Panc1 (cell line): Measurements from ENCODE around the gene TSC22D1. TPM values are rescaled to one million over a fixed set of nuclear protein-coding genes. Genes with fewer than 3 reads are reported as not detected.

Experiments
- ATAC-seq: fragments of 200-7000 bp; cut with Tn5 transposase; 2 replicates; pipeline ENCODE4 v1.9.1; 2020; ENCODE audit warnings: mild to moderate bottlenecking, moderate library complexity
- BruUV-seq: library from RNA; stranded (reverse); fragments of 400-500 nt; replicated peaks from 2 replicates; lab custom pipeline; 2021; lab: Mats Ljungman, UMichigan
- CTCF ChIA-PET: fragments of 300-600 bp; sonication (Branson Sonifier 250); formaldehyde crosslinking; loops from one replicate; lab custom pipeline; 2022; ENCODE audit warnings: antibody characterized with exemption; lab: Charles Lee
- POLR2A ChIA-PET: fragments of 300-600 bp; sonication (Branson Sonifier 250); formaldehyde crosslinking; loops from one replicate; lab custom pipeline; 2022; ENCODE audit warnings: antibody characterized with exemption; lab: Charles Lee
- DNase-seq: peaks from one replicate; pipeline ENCODE4 v3.0.0-alpha.2; 2010; ENCODE audit warnings: low read depth, low spot score
- H3K27ac ChIP-seq: 2 replicates; pipeline ENCODE4 v1.5.1; 2011; ENCODE audit warnings: mild to moderate bottlenecking, low read length, inconsistent platforms
- H3K27me3 ChIP-seq: fragments of 200-500 bp; sonication (Bioruptor generic); 2 replicates; pipeline ENCODE4 v1.6.0; 2014; ENCODE audit warnings: low read length, inconsistent platforms; ENCODE audit not compliant: control insufficient read depth, insufficient read depth
- H3K36me3 ChIP-seq: fragments of 200-500 bp; sonication (Bioruptor generic); 2 replicates; pipeline ENCODE4 v1.5.1; 2014; ENCODE audit warnings: inconsistent platforms, mild to moderate bottlenecking, low read length, moderate library complexity; ENCODE audit not compliant: control insufficient read depth, insufficient read depth
- H3K4me1 ChIP-seq: 2 replicates; pipeline ENCODE4 v1.5.1; 2011; ENCODE audit warnings: inconsistent platforms, mild to moderate bottlenecking, low read length, moderate library complexity; ENCODE audit not compliant: control insufficient read depth, insufficient read depth
- H3K4me3 ChIP-seq, 2 experiments: 2 replicates each; pipeline ENCODE4 v1.5.1; 2011 to 2012; ENCODE audit warnings: low read depth in 2 of 2, low read length in 2 of 2, mild to moderate bottlenecking in 2 of 2, inconsistent platforms in 1 of 2, moderate library complexity in 1 of 2
- H3K9me3 ChIP-seq: fragments of 200-500 bp; sonication (Bioruptor generic); 2 replicates; pipeline ENCODE4 v1.5.1; 2014; ENCODE audit warnings: low read depth, mild to moderate bottlenecking, inconsistent platforms, low read length, moderate library complexity; ENCODE audit not compliant: control insufficient read depth, insufficient read depth
- POLR2AphosphoS5 ChIP-seq: IDR thresholded peaks from 2 replicates; pipeline ENCODE4 v1.6.1; 2012; ENCODE audit warnings: mild to moderate bottlenecking, low read depth, low read length, moderate library complexity
- SIN3A ChIP-seq: IDR thresholded peaks from 2 replicates; pipeline ENCODE4 v1.6.1; 2012; ENCODE audit warnings: low read depth, mild to moderate bottlenecking, low read length, moderate library complexity, borderline replicate concordance; ENCODE audit not compliant: insufficient read depth
- TCF7L2 ChIP-seq: IDR thresholded peaks from 2 replicates; pipeline ENCODE4 v1.6.1; 2011; ENCODE audit warnings: mild to moderate bottlenecking, low read depth, low read length, inconsistent platforms
- in situ Hi-C: cut with HindIII; loops from 2 replicates; pipeline ENCODE4 v1.10.0; 2016; ENCODE audit warnings: low sequenced_read_pairs, low pct_unique_long_range_greater_than_20kb
- intact Hi-C: fragments of 100-400 bp; cut with micrococcal nuclease; formaldehyde crosslinking; loops from one replicate; pipeline ENCODE4 v1.10.0; 2022; ENCODE audit not compliant: unreplicated experiment
- total RNA-seq: library from RNA; stranded (reverse); gene quantifications from one replicate; pipeline ENCODE4 v1.2.1, GENCODE V29; 2021; ENCODE audit not compliant: unreplicated experiment
- TF ChIP-seq, protein P1 (sequence below), 2 experiments: IDR thresholded peaks; 2 replicates each; pipeline ENCODE4 v1.6.1; 2011 to 2012; ENCODE audit warnings: low read depth in 2 of 2, control low read depth in 1 of 2, low read length in 1 of 2, mild to moderate bottlenecking in 1 of 2, moderate library complexity in 1 of 2; ENCODE audit not compliant: insufficient read depth in 1 of 2
- TF ChIP-seq, protein P2 (sequence below): fragments of 450-650 bp; IDR thresholded peaks from 2 replicates; pipeline ENCODE4 v1.5.1; 2017; ENCODE audit warnings: mild to moderate bottlenecking

TSC22D1 gene
- total RNA-seq, 1 experiment from 2014 or later, result 31.8 TPM

DNA sequence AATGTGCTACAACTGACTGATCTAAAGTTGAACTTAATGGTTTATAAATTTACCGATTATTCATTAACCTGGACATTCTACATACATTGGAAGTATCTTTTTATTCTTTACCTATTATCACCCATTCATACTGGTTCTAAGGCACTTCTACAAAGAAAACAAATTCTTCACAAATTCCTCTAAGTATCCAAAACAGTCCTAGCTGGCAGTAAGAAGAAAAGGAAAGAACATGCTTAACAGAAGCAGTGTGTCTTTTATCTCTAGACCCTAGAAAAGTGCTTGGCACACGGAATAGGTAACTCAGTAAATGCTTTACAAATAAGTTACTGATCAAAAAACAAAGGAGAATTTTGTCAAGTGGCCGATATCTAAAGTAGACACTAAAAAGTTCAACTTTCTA, 32.8 kb downstream of the TSC22D1 start:
- DNase-seq (no peak), ATAC-seq (no peak)
- intact Hi-C loops, result no loop called here
- H3K36me3 ChIP-seq, result no peaks in the 10 kb centered on the region
- ChIA-PET POLR2A (no interaction called here), CTCF (no interaction called here)
- H3K27me3 ChIP-seq, result no peaks in the 10 kb centered on the region
- H3K9me3 ChIP-seq, result no peaks in the 10 kb centered on the region
- H3K4me3 ChIP-seq, result no peak overlapping the region
- no peak overlapping the region for H3K27ac ChIP-seq
- H3K4me1 ChIP-seq, result no peaks in the 10 kb centered on the region
- no TSS peak for BruUV-seq
- no peak for TF ChIP-seq POLR2AphosphoS5
- TF ChIP-seq SIN3A, result no peak
- TF ChIP-seq TCF7L2, result no peak
- TF ChIP-seq, protein P1, sequence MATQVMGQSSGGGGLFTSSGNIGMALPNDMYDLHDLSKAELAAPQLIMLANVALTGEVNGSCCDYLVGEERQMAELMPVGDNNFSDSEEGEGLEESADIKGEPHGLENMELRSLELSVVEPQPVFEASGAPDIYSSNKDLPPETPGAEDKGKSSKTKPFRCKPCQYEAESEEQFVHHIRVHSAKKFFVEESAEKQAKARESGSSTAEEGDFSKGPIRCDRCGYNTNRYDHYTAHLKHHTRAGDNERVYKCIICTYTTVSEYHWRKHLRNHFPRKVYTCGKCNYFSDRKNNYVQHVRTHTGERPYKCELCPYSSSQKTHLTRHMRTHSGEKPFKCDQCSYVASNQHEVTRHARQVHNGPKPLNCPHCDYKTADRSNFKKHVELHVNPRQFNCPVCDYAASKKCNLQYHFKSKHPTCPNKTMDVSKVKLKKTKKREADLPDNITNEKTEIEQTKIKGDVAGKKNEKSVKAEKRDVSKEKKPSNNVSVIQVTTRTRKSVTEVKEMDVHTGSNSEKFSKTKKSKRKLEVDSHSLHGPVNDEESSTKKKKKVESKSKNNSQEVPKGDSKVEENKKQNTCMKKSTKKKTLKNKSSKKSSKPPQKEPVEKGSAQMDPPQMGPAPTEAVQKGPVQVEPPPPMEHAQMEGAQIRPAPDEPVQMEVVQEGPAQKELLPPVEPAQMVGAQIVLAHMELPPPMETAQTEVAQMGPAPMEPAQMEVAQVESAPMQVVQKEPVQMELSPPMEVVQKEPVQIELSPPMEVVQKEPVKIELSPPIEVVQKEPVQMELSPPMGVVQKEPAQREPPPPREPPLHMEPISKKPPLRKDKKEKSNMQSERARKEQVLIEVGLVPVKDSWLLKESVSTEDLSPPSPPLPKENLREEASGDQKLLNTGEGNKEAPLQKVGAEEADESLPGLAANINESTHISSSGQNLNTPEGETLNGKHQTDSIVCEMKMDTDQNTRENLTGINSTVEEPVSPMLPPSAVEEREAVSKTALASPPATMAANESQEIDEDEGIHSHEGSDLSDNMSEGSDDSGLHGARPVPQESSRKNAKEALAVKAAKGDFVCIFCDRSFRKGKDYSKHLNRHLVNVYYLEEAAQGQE (IDR thresholded peaks at IDR 0.05; ENCODE audit: insufficient read depth in 1 of 2, low read depth in 2 of 2, low read length in 1 of 2), result no peak
- TF ChIP-seq, protein P2, sequence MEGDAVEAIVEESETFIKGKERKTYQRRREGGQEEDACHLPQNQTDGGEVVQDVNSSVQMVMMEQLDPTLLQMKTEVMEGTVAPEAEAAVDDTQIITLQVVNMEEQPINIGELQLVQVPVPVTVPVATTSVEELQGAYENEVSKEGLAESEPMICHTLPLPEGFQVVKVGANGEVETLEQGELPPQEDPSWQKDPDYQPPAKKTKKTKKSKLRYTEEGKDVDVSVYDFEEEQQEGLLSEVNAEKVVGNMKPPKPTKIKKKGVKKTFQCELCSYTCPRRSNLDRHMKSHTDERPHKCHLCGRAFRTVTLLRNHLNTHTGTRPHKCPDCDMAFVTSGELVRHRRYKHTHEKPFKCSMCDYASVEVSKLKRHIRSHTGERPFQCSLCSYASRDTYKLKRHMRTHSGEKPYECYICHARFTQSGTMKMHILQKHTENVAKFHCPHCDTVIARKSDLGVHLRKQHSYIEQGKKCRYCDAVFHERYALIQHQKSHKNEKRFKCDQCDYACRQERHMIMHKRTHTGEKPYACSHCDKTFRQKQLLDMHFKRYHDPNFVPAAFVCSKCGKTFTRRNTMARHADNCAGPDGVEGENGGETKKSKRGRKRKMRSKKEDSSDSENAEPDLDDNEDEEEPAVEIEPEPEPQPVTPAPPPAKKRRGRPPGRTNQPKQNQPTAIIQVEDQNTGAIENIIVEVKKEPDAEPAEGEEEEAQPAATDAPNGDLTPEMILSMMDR, result no peak
- in situ Hi-C loops, result no loop called here

DNA sequence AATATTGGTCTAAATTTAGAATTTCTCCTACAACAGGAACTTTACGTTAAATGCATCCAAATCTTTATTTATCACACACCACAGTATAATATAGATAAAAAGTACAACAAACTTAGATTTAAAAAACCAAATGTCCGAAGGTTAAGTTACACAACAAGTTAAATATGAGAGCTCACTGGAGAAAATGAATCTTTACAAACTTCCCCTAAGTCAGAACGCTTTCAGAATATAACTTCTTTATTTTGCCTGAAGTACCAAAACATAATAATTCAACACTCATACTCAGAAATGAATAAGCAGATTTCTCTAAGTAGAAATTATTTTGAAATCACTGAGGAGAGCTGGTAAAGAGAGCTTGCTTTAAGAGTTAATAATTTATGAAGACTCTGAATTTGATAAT, 33.8 kb downstream of the TSC22D1 start:
- BruUV-seq, result no TSS peak
- no peaks in the 10 kb centered on the region for H3K9me3 ChIP-seq
- in situ Hi-C loops (no loop called here), intact Hi-C loops (no loop called here)
- H3K4me3 ChIP-seq, result no peak overlapping the region
- H3K4me1 ChIP-seq, result no peaks in the 10 kb centered on the region
- POLR2A ChIA-PET, result interaction anchor here (0.6 kb wide), 1 partner anchor 161 kb away, joined by 4 read pairs; no protein-coding TSS in a partner anchor
- H3K36me3 ChIP-seq, result no peaks in the 10 kb centered on the region
- no peaks in the 10 kb centered on the region for H3K27me3 ChIP-seq
- CTCF ChIA-PET, result interaction anchor here (0.6 kb wide), 1 partner anchor 424 kb away, joined by 4 read pairs; no protein-coding TSS in a partner anchor
- TF ChIP-seq POLR2AphosphoS5, result no peak
- DNase-seq, result no peak
- ATAC-seq, result no peak
- H3K27ac ChIP-seq, result no peak overlapping the region

DNA sequence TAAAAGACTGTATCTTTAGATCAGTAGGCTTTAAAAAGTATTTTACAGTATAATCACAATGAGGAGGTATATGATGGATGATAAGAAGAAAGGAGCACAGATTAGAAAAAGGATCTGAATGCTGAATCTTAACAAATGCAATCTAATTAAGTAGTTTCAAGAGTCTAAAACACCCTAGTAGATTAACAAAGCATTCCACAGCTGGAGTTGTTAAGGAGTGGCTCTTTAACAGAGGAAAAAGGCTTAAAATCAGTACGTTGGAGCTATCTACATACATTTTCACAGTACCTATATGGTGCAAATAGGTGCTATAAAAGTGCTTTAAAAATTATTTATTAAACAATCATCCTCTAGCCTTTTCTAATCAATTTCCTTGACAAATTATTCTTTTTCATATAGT, 34.5 kb downstream of the TSC22D1 start:
- no peaks in the 10 kb centered on the region for H3K27me3 ChIP-seq
- H3K9me3 ChIP-seq, result no peaks in the 10 kb centered on the region
- in situ Hi-C loops (no loop called here), intact Hi-C loops (no loop called here)
- BruUV-seq, result no TSS peak
- CTCF ChIA-PET, result no interaction called here
- POLR2A ChIA-PET, result no interaction called here
- H3K27ac ChIP-seq, result no peak overlapping the region
- no peak for ATAC-seq
- no peaks in the 10 kb centered on the region for H3K4me1 ChIP-seq
- TF ChIP-seq, protein P1 (IDR thresholded peaks at IDR 0.05; ENCODE audit: insufficient read depth in 1 of 2, low read depth in 2 of 2, low read length in 1 of 2), result no peak
- TF ChIP-seq SIN3A, result no peak
- TF ChIP-seq TCF7L2, result no peak
- no peak for TF ChIP-seq POLR2AphosphoS5
- TF ChIP-seq, protein P2, result no peak
- H3K36me3 ChIP-seq, result no peaks in the 10 kb centered on the region
- H3K4me3 ChIP-seq, result no peak overlapping the region
- no peak for DNase-seq
